NCI-H1417 treated with DMSO at 0.1 percent for 48 hours (cell line): ENCODE data around the gene ACACA.

Source experiments
- DNase-seq: peaks from one replicate; lab custom pipeline; 2025; lab: John Stamatoyannopoulos, UW

ACACA gene

DNA sequence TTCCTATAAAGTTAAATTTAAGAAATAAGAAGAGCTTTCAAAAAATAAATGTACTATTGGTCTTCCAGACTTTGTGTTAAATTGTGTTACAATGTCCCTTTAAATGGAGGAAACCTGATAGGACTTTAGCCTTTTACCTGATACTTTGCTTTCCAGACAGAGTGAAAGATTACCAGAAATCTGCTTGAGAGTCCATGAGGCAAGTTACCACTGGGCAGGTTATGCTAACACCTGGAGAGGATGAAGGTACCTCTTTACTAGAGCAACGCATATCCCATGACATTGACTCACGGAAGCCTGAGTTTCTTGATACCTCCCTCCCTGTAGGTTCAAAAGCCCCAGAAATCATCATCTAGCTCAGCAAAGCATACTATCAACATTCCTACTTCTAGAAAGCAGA, 174.7 kb downstream of the ACACA start:
- DNase-seq: no peak

DNA sequence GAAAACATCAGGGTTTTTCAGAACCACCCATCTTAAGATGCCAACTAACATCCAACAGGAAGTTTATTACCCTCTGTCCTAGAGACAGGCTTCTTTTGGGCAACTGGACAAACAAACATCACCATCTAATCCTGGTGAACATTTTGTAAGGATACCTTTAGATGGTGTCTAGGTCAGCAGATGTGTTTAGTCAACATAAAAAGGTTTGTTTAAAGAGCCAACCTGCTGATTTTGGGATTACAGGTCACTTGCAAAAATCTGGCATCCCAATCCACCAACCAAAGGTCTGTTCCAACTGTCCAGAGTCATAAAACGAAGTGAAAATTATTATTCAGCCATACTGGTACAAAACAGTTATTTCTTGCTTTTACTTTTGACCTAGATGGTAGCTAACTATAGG, 176.0 kb downstream of the ACACA start:
- no peak for DNase-seq

DNA sequence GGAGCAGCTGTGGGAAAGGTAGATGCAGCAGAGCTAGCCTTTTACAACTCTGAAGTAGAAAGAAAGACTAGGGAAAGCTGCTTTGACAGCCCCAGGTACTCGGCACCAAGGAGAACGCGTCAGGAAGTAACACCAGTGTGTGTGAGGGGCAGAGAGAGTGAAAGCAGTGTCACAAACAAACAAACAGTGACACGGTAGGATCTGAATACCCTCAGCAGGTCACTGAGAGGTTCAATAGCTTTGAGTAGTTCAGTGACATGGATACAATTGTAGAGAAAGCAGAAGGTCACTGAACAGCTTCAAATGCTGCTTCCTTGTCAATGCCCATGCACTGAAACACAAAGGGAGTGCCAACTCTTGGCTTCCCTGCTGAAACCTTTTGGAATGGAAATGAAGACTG, 181.2 kb downstream of the ACACA start:
- DNase-seq: no peak

DNA sequence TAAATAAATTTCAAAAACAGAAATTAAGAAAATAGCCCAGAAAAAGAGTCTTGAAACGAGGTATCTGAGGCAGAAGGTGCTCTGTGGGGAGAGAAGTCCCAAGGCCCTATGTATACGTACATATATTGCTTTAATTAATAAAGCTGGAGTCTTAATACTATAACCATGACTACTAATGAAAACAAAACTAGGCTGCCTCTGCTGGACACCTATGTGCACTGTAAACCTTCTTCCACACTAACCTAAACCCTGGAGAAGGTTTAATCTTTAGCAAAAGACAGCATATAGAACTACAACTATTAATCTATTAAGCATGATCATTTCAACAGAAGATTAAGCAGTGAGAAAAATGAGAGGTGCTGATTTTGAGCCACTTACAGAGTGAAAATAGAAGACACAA, 184.8 kb downstream of the ACACA start:
- DNase-seq: no peak

DNA sequence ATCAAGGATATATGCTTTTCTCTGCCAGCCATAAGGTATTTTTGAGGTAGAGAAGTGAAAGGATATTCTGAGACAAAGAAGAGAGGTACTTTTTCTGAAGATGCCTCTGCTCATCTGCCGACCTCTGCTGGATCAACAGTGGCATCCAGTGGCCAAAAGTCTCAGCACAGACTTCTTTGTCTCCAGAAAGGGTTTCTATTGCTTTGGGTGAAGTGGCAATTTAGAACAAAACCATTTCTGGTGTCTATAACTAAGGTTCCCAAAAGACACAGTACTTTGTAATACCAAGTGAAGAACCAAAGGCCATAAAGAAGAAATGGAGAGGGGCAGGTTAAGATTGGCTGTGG, 186.1 kb downstream of the ACACA start:
- no peak for DNase-seq

DNA sequence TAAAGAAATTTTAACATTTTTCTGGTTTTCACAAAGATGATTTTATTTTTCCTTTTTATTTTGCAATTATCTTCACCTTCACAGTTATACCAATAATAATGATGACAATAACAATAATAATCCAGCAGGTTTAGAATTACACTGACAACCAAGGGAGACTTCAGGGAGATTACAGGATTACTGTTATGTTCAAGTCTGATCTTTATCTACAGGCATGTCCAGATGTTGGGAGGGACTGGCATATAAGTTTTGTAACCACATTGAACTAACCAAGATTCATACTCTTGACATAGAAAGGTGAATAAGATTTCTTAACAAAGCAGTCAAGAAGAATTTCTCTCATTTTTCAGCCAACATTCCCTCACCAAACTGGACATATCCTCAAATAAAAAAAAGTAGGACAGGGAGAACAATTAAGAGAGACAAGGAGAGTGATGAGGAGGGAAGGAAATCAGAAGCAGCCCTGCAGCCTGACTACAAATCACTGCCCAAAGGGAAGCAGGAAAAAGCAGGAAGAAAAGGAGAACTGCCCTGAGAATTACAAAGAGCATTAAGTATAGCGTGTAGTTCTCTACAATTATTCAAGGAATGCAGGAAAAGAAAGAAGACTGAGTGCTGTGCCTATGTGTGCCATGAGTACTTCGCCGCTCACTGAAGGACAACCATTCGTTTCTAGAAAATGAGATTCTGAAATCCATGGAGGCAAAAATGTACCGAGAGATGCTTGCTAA, 186.6 kb downstream of the ACACA start:
- DNase-seq: no peak

DNA sequence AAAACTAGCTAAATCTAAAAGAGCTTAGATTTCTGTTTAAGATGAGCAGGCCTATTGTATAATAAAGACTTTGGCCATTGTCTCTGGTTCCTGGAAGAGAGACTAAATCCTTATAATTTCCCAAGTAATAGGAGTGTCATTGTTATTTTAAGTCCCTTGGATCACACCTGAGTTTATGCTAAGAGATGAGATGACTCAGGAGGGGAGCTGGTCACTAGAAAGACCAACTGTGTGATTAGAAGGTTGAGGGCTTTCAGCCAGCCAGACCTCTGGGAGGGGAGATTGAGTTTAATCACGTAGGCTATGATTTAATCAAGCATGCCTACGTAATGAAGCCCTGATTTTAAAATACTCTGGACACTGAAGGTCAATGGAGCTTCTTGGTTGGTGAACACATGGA, 187.8 kb downstream of the ACACA start:
- DNase-seq: no peak

DNA sequence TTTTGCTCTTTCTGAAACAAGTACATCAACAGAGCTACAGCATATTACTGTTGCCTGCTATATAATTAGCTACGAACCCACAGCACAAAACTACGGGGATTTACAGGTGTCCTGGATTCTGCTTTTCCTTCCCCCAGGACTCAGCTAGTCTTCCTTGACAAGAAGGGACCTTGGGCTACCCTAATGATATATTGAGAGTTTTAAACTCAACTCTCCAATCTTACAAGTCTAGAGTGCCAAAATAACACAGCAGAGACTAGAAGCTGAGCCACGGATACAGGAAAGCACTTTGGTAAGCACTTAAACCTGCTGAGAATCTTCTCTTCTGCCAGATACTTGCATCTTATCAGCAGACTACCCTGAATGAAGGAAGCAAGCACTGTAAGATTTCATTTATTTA, 192.2 kb downstream of the ACACA start:
- DNase-seq: no peak

DNA sequence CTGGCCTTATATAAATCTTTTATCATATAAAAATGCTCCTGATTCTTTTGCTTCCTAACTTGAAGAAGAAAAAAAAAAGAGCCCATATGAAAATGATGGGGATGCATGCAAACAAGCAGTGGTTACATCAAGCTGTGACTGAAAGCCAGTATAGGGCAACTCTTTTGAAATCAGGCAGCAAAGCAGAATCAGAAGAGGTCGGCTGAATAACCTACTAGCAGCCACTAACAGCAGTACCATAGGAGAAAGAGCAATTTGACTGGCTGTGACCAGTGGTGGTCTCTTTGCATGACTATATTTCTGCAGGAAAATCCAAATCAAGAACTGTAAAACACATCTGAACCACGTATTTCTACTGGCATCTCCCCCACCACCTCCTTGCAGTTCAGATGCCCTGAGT, 192.7 kb downstream of the ACACA start:
- DNase-seq: no peak

DNA sequence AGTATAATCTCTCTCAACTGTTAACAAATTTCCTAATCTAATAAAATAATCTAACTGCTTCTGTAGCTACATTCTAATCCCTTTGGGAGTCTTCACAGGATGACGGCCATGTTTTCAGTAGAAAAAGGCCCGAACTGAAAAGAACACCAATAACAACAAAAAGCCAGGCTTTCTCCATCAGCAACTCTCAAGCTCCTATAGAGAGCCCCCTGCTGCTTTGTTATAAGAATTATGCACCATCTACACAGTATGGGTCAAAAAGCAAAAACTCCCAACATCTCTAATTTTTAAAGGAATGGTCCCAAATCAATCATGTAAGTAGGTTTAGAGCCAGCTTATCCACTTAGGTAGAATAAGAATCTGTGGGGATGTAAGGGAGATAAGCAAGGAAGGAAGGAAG, 194.5 kb downstream of the ACACA start:
- DNase-seq: no peak

DNA sequence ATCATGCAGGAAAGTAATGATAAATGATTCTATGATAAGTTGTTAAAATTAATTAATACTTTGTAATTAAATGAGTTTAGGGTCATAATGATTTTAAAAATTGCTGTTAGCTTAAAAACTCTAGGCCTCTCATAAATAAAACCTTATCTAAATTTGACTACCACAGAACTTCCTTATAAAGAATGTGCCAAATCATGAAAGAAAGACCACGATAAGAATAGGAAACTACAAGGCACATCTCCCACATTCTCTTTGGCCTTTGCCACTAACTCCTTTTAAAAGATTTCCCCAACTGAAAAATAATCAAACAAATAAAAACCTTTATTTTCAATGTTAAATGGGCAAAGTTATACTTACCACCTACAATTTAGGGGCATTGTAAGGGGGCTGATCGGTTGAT, 195.5 kb downstream of the ACACA start:
- DNase-seq: no peak

DNA sequence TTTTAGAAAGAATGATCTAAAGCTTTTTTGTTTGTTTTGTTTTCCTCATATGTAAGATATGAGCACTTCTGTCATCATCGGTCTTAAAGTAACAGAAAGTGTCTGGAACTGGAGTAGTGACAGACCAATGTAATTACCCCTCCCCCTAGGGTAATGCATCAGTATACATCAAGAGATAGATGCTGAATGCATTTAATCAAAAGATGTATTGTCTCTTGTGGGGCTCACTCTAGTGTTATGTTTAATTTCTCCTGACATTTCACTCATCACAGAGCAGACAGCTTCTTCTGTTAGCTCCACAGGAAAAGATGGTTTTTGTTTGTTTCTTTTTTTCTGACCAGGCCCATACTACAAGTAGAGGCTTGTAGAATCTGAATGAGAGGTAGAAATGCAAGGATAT, 199.5 kb downstream of the ACACA start:
- no peak for DNase-seq

DNA sequence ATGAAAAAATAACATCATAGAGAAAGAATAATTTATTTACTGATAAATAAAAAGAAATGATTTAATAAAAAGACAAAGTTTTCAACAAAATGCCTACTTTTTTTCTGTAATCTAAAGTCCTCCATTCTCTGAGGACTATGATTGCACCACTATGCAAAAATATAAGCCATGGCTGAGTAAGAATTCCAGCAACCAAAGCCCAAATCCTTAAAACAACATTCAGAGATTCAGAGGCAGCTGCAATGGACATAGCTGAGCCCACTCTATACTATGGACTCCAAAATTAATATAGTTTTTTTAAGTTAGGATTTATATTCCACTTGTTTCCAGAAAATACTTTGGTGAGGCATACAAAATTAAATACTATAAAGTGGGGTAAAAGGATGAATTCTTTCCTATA, 200.3 kb downstream of the ACACA start:
- DNase-seq: no peak

DNA sequence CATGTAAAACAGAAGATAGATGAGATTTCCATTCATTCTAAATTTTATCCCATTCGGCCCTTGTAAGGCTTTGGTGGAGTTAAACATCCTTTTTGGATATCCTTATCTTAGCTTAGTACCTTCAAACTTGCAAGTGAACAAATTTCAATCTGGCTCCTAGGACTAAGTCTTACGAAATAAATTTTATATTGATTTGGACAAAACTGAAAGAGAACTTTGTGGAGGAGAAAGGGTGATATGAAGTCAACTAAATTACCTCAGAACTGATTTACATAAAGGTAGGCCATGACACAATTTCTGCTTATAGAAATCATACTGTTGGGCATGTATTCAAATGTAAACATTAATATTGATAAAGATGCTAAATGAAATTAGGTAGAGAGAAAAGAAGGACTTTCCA, 206.1 kb downstream of the ACACA start:
- no peak for DNase-seq

DNA sequence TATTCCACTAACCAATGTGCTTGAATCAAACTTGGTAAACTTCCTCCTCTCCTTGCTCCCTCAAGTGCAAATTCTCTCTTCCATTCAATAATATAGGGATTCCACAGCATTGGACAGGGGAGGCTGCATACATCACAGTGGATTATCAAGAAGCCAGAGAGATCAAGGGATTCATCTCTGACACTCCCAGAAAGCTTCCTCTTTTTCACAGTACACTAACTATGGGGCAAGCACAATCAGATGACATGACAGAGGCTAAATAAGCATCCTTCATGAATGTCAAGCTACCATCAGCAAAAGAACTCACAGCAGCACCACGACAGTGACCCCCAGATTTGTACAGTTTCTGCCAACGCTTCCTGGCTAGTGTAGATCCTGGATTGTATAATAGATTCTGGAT, 209.3 kb downstream of the ACACA start:
- no peak for DNase-seq

DNA sequence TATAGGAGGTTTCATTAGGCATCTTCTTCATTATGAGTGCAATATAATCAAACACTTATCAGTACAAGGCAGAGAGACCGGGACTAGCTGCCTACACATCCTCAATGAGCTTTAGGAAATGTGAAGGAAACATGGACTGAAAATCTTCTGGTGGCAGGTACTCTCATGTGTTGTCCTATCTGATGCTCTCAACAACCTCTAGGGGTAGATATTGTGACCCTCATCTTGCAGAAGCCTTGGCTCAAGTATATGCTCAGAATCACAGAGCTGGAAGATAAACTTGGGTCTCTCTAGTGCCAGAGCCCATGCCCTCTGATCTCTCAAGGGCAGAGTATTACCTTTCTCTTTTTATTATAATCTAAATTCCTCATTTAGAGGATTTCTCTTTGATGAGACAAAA, 212.4 kb downstream of the ACACA start:
- DNase-seq: no peak

DNA sequence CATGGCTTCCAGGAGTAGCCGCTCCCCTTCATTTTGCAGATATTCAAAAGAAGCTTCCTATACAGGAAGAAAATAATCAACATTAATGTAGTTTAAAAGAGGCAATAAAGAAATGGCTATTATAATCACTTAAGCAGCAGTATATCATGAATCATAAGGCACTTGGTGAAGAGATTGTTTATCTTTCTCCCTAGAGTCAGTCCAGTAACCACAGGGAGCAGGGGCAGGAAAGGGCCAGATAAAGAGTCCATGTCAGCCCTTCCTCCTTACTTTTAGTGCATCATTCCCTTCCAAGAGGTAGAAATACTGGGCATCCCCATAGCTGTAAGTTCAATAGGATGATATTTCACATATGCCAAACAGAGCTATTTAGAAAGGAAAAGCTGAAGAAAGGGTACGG, 215.4 kb downstream of the ACACA start:
- no peak for DNase-seq

DNA sequence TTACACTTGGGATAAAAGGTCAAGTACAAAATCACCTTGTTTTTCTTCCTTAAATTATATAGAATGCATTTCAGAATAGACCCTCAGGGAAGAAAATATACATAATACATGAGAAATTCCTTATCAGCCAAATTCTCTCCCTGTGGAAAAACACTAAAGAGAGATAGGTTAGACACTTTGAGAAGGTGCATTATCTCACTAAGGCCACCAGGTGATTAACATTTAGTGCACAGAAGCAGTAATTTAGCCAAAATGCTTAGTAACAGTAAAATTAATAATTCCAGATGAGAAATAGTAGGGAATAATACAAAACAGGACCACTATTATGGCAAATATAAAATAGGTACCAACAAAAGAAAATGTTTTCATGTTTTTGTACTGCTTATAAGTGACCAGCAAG, 216.1 kb downstream of the ACACA start:
- DNase-seq: no peak

DNA sequence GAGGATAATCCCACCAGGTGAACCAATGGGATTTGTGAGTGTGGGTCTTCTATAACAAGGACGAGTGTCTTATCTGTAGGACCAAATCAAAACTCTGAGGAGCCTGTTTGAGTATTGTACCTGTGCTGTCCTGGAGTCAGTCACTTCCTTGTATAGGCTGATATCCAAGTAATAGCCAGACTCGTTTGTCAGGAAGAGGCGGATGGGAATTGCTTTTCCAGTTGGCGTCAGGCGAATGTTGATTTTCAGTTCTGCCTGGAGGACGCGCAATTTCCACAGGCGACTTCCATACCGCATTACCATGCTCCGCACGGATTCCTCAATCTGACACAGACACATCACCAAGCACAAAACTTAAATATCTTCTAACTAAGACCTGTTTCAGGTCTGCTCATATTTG, 218.5 kb downstream of the ACACA start:
- DNase-seq: no peak

DNA sequence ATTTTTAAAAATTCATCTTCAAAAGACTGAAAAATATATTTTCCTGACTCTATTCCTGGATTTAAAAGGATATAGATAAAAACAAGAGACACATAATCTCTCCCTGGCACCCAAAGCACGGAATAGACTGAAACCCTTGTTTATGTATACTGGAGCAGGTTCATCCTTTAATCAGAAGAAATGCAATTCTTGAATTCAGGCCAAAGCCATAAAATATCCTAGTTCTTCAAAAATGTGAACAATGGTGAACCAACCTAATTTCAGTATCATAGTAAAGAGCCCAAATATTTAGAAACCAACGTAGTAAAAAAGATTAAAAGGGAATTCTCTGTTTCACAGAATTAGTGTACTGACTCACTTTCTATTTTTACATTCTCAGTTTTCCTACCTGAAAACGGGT, 219.4 kb downstream of the ACACA start:
- no peak for DNase-seq

DNA sequence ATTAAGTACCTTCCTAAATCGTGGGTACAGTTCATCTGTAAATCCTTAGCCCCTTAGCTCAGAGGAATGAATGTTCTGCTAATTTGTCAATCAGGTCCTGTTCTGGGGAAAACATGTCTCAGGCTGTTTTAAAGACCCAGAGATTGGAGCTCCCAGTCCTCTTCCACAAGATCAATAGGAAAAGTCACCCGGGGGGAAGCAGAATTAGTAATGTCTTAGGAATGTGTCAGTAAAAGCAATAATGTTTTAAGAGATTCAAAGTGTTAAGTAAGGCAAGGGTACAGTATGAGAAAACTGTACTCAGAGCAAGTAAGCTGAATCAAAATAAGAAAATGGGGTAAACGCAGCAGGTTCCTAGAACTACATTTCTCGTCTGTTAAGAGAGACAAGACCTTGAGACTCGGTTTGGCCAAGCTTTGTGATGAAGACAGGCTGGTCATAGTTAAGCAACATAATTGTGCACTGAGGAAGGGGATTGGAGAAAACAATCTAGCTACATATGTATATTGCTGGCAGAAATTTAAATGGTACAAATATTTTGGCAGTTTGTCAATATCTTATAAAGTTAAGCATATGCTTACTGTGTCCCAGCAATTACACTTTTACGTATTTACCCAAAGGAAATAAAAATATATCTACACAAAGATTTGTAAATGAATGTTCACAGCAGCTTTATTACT, 223.7 kb downstream of the ACACA start:
- DNase-seq: no peak

DNA sequence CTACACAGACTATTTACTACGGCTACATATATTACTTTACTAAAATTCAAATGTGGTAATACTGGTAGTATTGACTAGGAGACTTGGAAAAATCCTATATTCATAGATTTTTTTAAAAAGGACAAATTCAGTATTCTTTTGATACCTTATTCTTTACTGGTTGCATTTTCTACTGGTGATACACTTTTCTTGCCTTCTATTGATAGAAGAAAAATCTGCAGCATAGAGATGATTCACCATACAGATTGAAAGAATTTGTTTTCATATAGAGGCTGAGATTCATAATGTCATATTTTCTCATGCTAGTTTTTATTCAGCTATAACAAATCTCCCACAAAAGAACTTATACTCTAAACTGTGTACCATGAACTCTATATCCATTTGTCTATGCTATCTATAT, 226.3 kb downstream of the ACACA start:
- DNase-seq: no peak

DNA sequence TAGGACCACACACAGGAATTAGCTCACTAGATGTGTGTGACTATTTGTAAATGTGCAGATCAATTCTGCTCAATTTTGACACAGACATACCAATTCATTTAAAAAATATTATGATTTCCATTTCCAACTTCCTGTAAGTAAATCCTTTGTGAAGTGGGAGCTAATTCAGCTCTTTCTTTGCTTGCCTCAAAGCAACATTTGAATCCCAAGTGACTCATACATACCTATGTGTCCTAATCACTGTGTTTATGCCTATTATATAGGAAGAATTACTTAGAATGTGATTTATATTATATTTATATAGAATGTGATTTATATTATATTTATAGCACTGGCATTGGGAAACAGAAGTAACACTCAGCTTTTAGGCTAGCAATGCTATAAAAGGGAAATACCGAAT, 226.7 kb downstream of the ACACA start:
- no peak for DNase-seq

DNA sequence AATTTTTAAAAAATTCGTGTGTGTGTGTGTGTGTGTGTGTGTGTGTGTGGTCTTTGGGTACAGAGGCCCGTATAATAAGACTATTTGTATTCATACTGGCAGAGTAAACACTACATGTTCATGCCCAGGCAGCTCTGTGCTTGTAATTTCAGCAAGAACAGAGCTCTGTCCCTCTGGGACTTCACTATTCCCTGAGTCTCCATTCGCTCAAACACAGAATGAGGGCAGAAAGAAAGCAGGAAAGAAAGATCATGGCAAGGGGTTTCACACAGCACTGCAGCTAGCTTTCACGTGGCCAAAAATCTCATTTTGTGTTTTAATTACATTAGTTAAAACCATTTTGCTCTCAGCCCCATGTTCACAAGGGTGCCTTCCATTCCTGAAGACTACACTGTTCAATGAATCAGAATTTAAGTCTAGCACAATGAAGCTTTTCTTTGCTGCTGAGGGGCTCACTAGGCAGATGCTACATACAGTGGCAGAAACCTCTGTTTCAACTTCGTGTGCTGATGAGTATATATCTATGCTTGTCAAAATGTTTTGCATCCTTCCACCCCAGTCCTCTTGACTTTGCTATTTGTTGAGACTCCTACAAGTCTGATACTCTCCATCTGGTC, 229.3 kb downstream of the ACACA start:
- no peak for DNase-seq
